HG02852 (cell line): ENCODE data around the gene USP10.

ENCODE experiments used
- ATAC-seq: cut with Tn5 transposase; IDR thresholded peaks from one replicate; pipeline ENCODE4 v1.9.1; 2021; ENCODE audit warnings: mild to moderate bottlenecking, moderate library complexity; ENCODE audit not compliant: unreplicated experiment

USP10 gene

GRCh38 chr16:84694980-84695379, 4.8 kb upstream of the USP10 start:
- no peak for ATAC-seq

DNA sequence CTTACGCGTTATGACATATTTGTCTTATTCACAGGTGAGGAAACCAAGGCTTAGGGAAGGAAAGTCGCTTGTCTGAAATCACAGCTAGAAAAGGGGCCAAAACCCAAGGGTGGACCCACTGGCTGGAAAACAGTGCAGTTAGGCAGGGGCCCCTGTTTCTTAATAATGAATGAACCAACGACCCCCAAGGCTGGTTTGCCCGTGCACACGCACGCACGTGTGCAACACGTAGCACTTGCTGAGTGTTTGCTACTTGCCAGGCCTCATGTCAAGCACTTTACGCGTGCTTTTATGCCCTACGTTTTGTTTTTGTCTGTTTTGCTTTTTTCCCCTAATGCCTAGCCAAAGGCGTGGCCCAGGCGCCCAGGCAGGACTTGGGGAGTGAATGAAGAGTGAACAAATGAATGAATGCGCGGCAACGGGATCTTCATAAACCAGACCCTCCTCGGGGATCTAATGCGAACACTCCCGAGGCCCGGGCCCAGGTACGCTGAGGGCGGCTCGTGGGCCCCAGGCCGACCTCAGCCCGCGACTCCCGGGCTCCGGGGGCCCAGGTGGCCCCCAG, 571 bp upstream of the USP10 start:
- no peak for ATAC-seq

- ATAC-seq = peak; percentile 35
Observed at GRCh38 chr16:84700446-84701300, 873 bp downstream of the USP10 start.

GRCh38 chr16:84703681-84704080, 3.9 kb downstream of the USP10 start:
- ATAC-seq = no peak

DNA sequence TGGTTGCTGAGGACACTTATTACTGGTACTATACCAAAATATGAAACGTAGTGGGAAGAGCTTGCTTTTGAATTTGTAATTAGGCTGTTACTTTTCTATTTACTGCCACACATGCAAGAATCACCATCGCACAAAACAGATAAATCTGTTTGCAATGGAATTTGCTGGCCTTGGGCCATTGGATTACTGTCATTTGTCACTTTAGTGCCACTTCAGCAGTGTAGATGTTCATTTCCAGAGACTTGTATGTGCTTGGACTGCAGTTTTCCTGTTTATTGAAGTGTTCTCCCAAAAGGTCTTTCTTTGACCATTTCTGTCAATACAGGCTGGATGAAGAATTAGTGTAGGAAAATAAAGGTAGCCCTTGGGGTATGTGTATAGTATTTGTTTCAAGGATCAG, 4.5 kb downstream of the USP10 start:
- no peak for ATAC-seq

GRCh38 chr16:84706856-84707255, 7.1 kb downstream of the USP10 start:
- ATAC-seq = no peak

DNA sequence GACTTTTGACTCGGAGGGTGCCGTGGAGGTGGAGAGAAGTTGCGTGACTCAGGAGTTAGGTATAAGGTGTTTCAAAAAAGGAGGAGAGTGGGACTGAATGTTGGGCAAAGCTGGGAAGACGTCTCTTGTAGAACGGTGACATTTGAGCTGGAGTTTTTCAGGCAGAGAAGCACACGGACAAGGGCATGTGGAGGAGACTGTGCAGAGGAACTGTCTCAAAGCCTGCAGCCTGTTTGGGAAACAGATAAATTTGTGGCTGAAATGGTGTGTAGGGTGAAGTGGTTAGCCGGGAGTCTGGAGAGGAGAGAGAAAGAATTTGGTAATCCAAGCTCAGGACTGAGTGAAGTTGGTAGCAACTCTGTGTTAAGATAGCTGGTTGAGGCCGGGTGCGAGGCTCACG, 9.8 kb downstream of the USP10 start:
- ATAC-seq = no peak

- no peak for ATAC-seq
Observed at GRCh38 chr16:84710686-84711085, 10.9 kb downstream of the USP10 start.

GRCh38 chr16:84712138-84712671, 12.4 kb downstream of the USP10 start:
- ATAC-seq = no peak

- no peak for ATAC-seq
Observed at GRCh38 chr16:84712801-84713775, 13.3 kb downstream of the USP10 start.

DNA sequence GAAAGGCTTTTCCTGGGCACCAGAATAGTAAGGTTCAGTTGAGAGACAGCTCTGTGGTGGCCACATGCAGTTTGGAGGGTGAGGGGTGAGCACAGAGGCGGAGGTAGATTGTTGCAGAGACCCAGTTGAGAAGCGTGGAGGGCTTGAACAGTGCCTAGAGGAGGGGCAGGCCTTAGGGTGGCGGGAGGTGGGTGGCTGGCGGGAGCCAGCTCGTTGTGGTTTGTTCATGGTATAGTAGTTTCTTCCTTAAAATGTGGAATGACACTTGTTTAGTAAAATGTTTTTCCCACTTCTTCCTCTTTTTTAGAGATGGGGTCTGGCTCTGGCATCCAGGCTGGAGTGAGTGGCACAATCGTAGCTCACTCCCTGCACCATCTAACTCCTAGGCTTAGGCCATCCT, 14.2 kb downstream of the USP10 start:
- ATAC-seq = no peak

- ATAC-seq = no peak
Observed at GRCh38 chr16:84715424-84715823, 15.6 kb downstream of the USP10 start.

GRCh38 chr16:84715854-84716253, 16.1 kb downstream of the USP10 start:
- no peak for ATAC-seq

DNA sequence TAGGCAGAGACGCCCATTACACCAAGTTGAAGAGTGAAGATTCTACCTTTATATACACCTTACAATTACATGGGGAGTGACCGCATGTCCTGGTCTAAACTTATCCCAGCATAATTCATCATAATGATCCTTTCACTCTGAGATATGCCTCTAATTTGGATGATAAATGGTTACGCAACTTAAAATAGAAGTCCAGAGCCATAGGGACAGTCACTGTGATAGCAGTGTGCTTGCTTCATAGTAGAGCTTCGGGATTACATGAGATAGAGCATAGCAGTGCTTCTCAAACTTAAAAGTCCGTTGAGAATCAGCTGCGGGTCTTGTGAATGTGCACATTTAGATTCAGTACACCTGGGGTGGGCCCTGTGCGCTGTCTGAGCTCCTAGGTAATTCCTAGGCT, 16.9 kb downstream of the USP10 start:
- no peak for ATAC-seq

GRCh38 chr16:84717484-84717883, 17.7 kb downstream of the USP10 start:
- ATAC-seq = no peak

- no peak for ATAC-seq
Observed at GRCh38 chr16:84720177-84720579, 20.4 kb downstream of the USP10 start.

GRCh38 chr16:84722068-84722467, 22.3 kb downstream of the USP10 start:
- no peak for ATAC-seq

DNA sequence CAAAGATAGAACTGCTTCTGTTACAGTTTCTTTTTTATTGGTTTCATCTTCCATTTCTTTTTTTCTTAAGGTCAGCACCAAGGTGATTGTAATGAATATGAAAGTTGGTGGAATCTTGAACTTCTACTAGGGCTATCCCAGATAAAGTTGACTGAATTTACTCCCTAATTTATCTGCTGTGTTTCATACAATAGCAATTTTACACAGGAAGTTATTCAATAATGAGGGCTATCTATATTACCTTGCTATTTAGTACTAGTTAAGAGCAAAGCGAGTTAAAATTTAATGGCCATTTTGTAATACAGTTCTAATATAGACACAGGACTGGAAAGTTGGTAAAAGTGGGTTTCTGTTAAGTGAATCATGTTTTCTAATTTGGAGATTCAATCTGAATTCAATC, 24.1 kb downstream of the USP10 start:
- no peak for ATAC-seq

- peak; percentile 53 for ATAC-seq
Observed at GRCh38 chr16:84724606-84725309, 25.0 kb downstream of the USP10 start.

GRCh38 chr16:84725481-84726078, 25.8 kb downstream of the USP10 start:
- ATAC-seq = no peak
